Measurements from ENCODE around the gene RELA.

The RELA gene

GRCh38 chr11:65623177-65623576 lies 39.5 kb downstream of the RELA start:
- Mint-ChIP-seq H3K4me1 (peaks cover 15 to 33% of the 10 kb centered on the region in 2 donors), H3K4me3 (no peak overlapping the region), H3K27ac (peak overlapping the region; percentile 42), H3K9me3 (no peaks in the 10 kb centered on the region), H3K36me3 (peaks cover 46 to 58% of the 10 kb centered on the region in 2 donors), H3K27me3 (no peaks in the 10 kb centered on the region)
- ATAC-seq (replicated peaks) = no peak
- no peak for DNase-seq

GRCh38 chr11:65622011-65622410 lies 40.7 kb downstream of the RELA start:
- Mint-ChIP-seq H3K27ac (peak overlapping the region; percentile 37), H3K4me1 (peaks cover 18 to 44% of the 10 kb centered on the region in 2 donors), H3K36me3 (peaks cover 44 to 58% of the 10 kb centered on the region in 2 donors)

GRCh38 chr11:65621460-65621859 lies 41.3 kb downstream of the RELA start:
- Mint-ChIP-seq H3K4me3 (no peak overlapping the region), H3K27ac (peak overlapping the region; percentile 37)

More at GRCh38 chr11:65622011-65622410, 40.7 kb downstream of the RELA start:
- Mint-ChIP-seq H3K9me3 (no peaks in the 10 kb centered on the region), H3K27me3 (no peaks in the 10 kb centered on the region), H3K4me3 (no peak overlapping the region)
- DNase-seq = no peak
- ATAC-seq (replicated peaks) = no peak

GRCh38 chr11:65620666-65621065 lies 42.0 kb downstream of the RELA start:
- H3K9me3 Mint-ChIP-seq = no peaks in the 10 kb centered on the region
- H3K27me3 Mint-ChIP-seq = no peaks in the 10 kb centered on the region
- no peak overlapping the region for H3K27ac Mint-ChIP-seq
- H3K36me3 Mint-ChIP-seq = peaks cover 46 to 59% of the 10 kb centered on the region in 2 donors
- DNase-seq (no peak), ATAC-seq (replicated peaks) (no peak)
- H3K4me3 Mint-ChIP-seq = no peak overlapping the region
- peaks cover 18 to 45% of the 10 kb centered on the region in 2 donors for H3K4me1 Mint-ChIP-seq

More at GRCh38 chr11:65621460-65621859, 41.3 kb downstream of the RELA start:
- Mint-ChIP-seq H3K27me3 (no peaks in the 10 kb centered on the region), H3K4me1 (peaks cover 23 to 50% of the 10 kb centered on the region in 2 donors), H3K9me3 (no peaks in the 10 kb centered on the region), H3K36me3 (peaks cover 49 to 61% of the 10 kb centered on the region in 2 donors)
- no peak for ATAC-seq (replicated peaks)
- no peak for DNase-seq

GRCh38 chr11:65619281-65619928 lies 43.3 kb downstream of the RELA start:
- Mint-ChIP-seq H3K27me3 (no peaks in the 10 kb centered on the region), H3K4me1 (peaks cover 14 to 36% of the 10 kb centered on the region in 2 donors), H3K9me3 (no peaks in the 10 kb centered on the region), H3K4me3 (no peak overlapping the region), H3K36me3 (peaks cover 38 to 50% of the 10 kb centered on the region in 2 donors), H3K27ac (no peak overlapping the region)
- no peak for DNase-seq
- no peak for ATAC-seq (replicated peaks)

DNA sequence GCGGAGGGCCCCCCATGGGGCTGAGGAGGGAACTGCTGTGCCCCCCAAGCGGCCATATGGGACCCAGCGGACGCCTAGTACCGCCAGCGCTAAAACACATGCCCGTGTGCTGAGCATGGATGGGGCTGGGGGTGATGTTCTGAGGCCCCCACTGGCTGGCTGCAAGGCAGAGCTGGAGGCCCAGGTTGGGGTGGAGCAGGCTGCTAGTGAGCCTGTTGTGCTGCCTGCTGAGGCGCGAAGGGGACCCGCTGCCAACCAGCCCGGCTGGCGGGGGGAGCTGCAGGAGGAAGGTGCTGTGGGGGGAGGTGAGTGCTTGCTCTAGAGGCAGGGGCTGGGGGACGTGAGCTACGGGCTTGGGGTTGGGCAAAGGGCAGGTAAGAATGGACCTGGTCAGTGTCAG lies 44.0 kb downstream of the RELA start:
- Mint-ChIP-seq H3K4me3 (no peak overlapping the region), H3K9me3 (no peaks in the 10 kb centered on the region), H3K4me1 (peaks cover 12 to 32% of the 10 kb centered on the region in 2 donors), H3K27ac (no peak overlapping the region), H3K36me3 (peaks cover 34 to 51% of the 10 kb centered on the region in 2 donors), H3K27me3 (no peaks in the 10 kb centered on the region)
- ATAC-seq (replicated peaks) (no peak), DNase-seq (no peak)

DNA sequence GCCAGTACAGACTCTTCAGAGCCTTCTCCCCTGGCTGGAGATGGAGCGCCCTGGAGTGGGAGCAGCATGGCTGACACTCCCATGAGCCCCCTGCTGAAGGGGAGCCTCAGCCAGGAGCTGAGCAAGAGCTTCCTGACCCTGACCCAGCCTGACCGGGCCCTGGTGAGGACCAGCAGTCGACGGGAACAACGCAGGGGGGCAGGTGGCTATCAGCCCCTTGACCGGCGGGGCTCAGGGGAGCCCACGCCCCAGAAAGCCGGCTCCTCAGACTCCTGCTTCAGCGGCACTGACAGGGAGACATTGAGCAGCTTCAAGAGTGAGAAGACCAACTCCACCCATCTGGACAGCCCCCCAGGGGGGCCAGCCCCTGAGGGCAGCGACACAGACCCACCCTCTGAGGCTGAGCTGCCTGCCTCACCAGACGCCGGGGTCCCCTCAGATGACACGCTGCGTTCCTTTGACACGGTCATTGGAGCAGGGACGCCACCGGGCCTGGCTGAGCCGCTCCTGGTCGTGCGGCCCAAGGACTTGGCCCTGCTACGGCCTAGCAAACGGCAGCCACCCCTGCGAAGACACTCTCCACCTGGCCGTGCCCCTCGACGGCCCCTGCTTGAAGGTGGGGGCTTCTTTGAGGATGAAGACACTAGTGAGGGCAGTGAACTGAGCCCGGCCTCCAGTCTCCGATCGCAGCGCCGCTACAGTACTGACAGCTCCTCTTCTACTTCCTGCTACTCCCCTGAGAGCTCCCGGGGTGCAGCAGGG lies 44.5 kb downstream of the RELA start:
- ATAC-seq (replicated peaks) (no peak), DNase-seq (no peak)
- no peaks in the 10 kb centered on the region for H3K27me3 Mint-ChIP-seq
- H3K27ac Mint-ChIP-seq = no peak overlapping the region
- peaks cover 14 to 37% of the 10 kb centered on the region in 2 donors for H3K4me1 Mint-ChIP-seq
- peak overlapping the region in 1 of 2 donors; percentile 32 for H3K4me3 Mint-ChIP-seq
- no peaks in the 10 kb centered on the region for H3K9me3 Mint-ChIP-seq
- peaks cover 31 to 56% of the 10 kb centered on the region in 2 donors for H3K36me3 Mint-ChIP-seq

GRCh38 chr11:65617136-65617850 lies 45.4 kb downstream of the RELA start:
- Mint-ChIP-seq H3K9me3 (no peaks in the 10 kb centered on the region), H3K4me3 (peak overlapping the region; percentile 85 to 90), H3K4me1 (peaks cover 22 to 45% of the 10 kb centered on the region in 2 donors), H3K36me3 (peaks cover 27 to 58% of the 10 kb centered on the region in 2 donors), H3K27ac (peak overlapping the region; percentile 93), H3K27me3 (no peaks in the 10 kb centered on the region)
- no peak for DNase-seq
- no peak for ATAC-seq (replicated peaks)

GRCh38 chr11:65616575-65617001 lies 46.1 kb downstream of the RELA start:
- H3K9me3 Mint-ChIP-seq = no peaks in the 10 kb centered on the region
- DNase-seq = no peak
- ATAC-seq (replicated peaks) = no peak
- peak overlapping the region; percentile 85 to 90 for H3K4me3 Mint-ChIP-seq
- peaks cover 22 to 48% of the 10 kb centered on the region in 2 donors for H3K4me1 Mint-ChIP-seq
- H3K27ac Mint-ChIP-seq = peak overlapping the region; percentile 93
- H3K27me3 Mint-ChIP-seq = no peaks in the 10 kb centered on the region
- peaks cover 26 to 56% of the 10 kb centered on the region in 2 donors for H3K36me3 Mint-ChIP-seq

DNA sequence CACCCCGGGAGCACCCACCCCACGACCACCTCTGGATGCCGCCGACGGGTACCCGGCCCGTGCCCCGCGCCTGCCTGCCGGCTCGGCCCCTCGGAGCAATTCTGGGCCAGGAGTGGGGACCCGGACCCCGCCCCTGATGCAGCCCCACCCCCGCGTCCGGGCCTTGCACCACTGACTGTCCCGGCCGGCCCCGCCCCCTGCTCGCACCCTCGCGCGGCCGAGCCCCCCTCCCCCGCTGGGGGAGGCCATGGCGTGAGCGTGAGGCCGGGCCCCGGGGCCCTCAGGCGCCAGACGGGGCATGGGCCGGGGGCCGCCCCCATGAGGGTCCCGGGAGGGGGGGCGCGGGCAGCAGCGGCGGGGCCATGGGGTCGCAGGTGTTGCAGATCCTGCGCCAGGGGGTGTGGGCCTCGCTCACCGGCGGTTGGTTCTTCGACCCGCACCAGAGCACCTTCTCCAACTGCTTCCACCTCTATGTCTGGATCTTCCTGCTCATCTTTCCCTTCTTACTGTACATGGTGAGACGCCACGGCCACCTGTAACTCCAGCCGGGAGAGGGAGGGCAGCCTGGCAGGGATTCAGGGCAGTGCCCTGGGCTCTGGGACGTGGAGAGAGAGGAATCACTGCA lies 46.7 kb downstream of the RELA start:
- peaks cover 27 to 51% of the 10 kb centered on the region in 2 donors for H3K4me1 Mint-ChIP-seq
- H3K27ac Mint-ChIP-seq = peak overlapping the region; percentile 98
- peak; percentile 2 to 6 for ATAC-seq (replicated peaks)
- H3K9me3 Mint-ChIP-seq = no peaks in the 10 kb centered on the region
- H3K4me3 Mint-ChIP-seq = peak overlapping the region; percentile 85 to 90
- no peaks in the 10 kb centered on the region for H3K27me3 Mint-ChIP-seq
- peaks cover 30 to 57% of the 10 kb centered on the region in 2 donors for H3K36me3 Mint-ChIP-seq
- no peak for DNase-seq

DNA sequence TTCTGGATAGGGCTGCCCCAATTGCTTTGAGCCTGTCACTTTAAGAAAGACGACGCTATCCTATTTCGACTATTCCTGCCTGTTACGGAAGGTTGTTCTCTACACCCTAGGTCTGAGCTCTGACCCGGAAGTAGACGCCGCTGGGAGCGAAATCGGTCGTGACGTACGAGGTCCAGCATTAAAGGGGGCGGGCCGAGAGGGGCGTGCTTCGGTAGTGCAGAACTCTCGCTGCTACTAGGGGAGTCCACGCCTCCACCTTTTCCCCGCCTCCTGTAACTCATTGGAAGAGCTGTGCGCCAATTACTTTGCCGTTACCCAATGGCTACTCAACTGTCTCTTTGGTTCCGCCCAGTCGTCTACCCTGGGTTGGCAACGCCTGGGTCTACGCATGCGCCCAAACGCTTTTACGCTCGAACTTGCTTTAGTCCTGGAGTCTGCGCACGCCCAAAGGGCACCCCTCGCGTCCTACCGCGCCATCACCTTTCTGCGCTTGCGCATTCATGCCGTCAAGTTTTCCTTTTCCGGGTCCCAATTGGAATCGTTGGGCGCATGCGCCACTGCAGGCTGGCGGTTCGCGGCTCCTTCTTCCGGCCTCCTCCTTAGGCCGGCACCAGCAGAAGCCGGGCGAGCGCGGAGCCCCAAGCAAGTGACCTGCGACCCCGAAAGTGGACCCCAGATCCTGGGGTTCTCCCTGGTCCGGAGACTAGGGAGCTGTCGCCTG lies 47.3 kb downstream of the RELA start, which contains the start of gene PCNX3:
Gene PCNX3, plus strand, starts transcription at position 548 of the 721 bp plus-strand sequence. CDS start 536 bp downstream, outside the sequence.
- Mint-ChIP-seq H3K27ac (peak within 1 kb of the TSS; percentile 98), H3K4me3 (peak within 1 kb of the TSS; percentile 85 to 90), H3K27me3 (no peaks in the 10 kb centered on the region), H3K36me3 (peaks cover 35 to 62% of the 10 kb centered on the region in 2 donors), H3K4me1 (peaks cover 33 to 58% of the 10 kb centered on the region in 2 donors), H3K9me3 (no peaks in the 10 kb centered on the region)
- ATAC-seq (replicated peaks) (peak; percentile 85 to 87), DNase-seq (peak; percentile 100)

DNA sequence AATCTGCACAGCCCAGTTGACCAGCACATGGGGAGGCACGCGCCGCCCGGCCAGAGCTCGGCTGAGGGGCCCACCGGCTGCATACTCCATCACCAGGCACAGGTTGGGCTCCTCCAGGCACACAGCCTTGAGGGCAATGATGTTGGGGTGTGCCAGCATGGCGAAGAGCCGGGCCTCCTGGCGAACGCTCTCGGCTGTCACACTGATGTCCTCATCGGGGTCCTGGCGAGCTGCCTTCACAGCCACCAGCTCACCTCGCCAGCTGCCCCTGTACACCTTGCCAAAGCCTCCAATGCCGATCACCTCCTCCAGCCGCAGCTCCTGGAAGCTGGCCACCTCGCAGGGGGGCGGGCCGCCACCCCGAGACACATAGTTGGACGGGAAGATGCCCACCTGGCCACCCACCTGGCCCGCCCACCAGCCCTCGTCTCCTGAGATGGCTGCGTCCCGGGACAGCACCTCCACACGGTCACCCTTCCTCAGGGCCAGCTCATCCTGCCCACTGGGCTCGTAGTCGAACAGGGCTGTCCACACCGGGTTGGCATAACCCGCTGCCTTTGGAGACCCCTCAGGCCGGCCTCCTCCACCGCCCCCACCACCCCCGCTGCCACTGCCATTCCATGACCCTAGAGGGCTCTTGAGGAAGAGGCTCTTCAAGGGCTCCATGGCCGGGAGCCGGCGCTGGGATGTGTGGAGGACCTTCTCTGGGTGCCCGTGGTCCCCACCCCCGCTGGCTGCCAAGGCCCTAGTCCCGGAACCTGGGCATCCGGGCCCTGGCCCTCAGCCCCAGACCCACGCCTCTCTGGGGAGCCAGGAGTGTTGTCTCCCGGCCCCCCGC lies 49.4 kb downstream of the RELA start:
- no peak for ATAC-seq (replicated peaks)
- Mint-ChIP-seq H3K9me3 (no peaks in the 10 kb centered on the region), H3K27me3 (no peaks in the 10 kb centered on the region), H3K27ac (peak overlapping the region; percentile 90), H3K4me3 (peak overlapping the region; percentile 85 to 90), H3K36me3 (peaks cover 37 to 61% of the 10 kb centered on the region in 2 donors), H3K4me1 (peaks cover 45 to 67% of the 10 kb centered on the region in 2 donors)
- no peak for DNase-seq
